Astrocyte of the spinal cord (primary cell): ENCODE data around the gene ANKEF1.

Source experiments
- DNase-seq: peaks from one replicate; pipeline ENCODE4 v3.0.0; 2011; ENCODE audit warnings: low read depth, low spot score
- H3K4me3 ChIP-seq: 2 replicates; pipeline ENCODE4 v1.5.1; 2011; ENCODE audit warnings: low read depth, mild to moderate bottlenecking, low read length, moderate library complexity
- CTCF ChIP-seq: IDR thresholded peaks from 2 replicates; pipeline ENCODE4 v1.5.1; 2012; ENCODE audit warnings: low read depth, mild to moderate bottlenecking, low read length, inconsistent platforms
- in situ Hi-C: cut with HindIII; loops from 2 replicates; pipeline ENCODE4 v1.10.0; 2017; ENCODE audit warnings: low sequenced_read_pairs

The ANKEF1 gene

DNA sequence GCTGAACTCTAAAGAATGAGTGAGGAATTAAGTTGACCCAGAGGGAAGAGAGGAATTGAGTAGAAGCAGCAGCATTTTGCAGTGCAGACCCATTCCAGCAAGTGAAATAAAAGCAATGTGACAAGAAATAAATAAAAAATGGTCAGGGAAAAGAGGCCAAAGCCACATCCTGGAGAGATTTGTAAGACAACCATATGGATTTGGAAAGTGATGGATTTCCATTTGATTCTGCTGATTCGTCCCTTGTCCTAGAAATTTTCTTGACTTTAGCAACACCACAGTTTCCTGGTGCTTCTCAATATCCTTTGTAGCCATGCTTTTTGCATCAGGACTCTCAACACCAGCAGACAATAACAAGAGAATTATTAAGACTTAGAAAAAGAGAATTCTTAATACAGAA is 29.8 kb downstream of the ANKEF1 start:
- peak; percentile 4 for DNase-seq
- in situ Hi-C loops: no loop called here
- no peak overlapping the region for H3K4me3 ChIP-seq
- TF ChIP-seq CTCF: no peak

DNA sequence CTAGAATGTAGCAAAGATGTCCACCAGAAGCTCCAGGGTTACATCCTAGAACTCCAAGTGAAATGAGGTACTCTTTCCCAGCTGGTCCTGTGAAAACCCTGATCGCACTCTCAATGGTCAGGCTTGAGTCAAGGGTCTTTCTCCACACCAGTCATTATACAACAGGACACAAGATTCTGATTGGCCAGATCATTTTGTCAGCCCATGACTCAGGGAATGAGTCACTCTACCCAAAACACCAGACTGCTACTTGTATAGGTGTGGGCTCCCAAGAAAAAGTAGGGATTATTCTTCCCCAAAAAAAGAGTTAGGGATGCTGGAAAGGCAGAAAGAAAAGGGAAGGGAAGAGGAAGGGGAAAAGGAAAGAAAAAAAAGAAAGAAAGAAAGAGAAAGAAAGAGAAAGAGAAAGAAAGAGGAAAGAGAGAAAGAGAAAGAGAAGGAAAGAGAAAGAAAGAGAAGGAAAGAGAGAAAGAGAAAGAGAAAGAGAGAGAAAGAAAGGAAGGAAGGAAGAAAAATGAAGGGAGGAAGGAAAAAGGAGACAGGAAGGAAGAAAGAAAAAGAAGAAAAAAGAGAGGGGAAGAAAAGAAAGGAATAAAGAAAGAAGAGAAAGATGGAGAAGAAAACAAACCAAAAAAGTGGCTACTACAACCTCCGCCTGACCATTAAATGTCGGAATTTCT is 30.5 kb downstream of the ANKEF1 start:
- no peak for TF ChIP-seq CTCF
- peak; percentile 33 for DNase-seq
- in situ Hi-C loops: no loop called here
- H3K4me3 ChIP-seq: no peak overlapping the region

GRCh38 chr20:10067321-10067720 is 32.5 kb downstream of the ANKEF1 start:
- no peak for TF ChIP-seq CTCF
- in situ Hi-C loops: no loop called here
- no peak for DNase-seq
- H3K4me3 ChIP-seq: no peak overlapping the region

DNA sequence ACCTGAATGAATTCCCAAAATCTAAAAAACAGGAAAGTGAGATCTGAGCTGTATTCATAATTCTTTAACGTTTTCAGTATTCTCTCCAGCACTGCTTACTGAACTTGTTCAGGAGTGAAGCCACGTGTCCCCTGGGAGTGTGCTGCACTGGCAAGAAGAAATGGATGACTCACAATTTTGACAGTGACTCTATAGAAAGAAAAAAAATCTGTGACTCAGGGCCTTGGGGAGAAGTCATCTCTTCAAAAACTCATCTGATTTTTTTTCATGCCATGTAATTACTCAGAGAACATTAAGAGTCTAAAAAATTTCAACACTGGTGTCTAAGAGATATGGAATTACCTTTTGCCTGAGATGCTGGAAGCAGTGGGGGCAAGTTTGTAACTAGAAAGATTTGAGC is 39.7 kb downstream of the ANKEF1 start:
- TF ChIP-seq CTCF: no peak
- in situ Hi-C loops: no loop called here
- H3K4me3 ChIP-seq: no peak overlapping the region
- DNase-seq: peak; percentile 88

DNA sequence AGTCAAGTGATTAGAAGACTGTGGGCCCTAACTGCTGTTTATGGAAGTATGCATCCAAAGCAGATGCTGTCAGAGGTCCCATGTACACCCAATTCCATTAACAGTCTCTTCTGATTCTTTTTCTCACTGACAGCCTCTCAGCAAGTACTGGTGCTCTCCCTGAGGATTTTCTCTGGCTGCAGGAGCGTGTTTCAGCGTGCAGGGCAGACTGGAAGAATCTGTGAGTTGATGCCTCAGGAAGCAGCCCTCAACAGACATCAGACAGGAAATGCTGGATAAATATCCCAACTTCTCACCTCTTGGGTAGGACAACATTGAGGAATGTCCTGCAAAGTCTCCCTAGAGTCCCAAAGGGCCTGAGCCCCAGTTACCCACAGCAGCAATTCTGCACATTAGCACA is 40.8 kb downstream of the ANKEF1 start:
- no peak overlapping the region for H3K4me3 ChIP-seq
- DNase-seq: no peak
- TF ChIP-seq CTCF: no peak
- in situ Hi-C loops: loop anchor here (25.0 kb wide), 1 partner anchor 88 kb away; no protein-coding TSS in a partner anchor

- H3K4me3 ChIP-seq: no peak overlapping the region
- DNase-seq: peak; percentile 16
- TF ChIP-seq CTCF: no peak
- in situ Hi-C loops: loop anchor here (25.0 kb wide), 1 partner anchor 89 kb away; no protein-coding TSS in a partner anchor
Observed at GRCh38 chr20:10076126-10077080, 41.6 kb downstream of the ANKEF1 start.
